CD14-positive monocyte (primary cell): Measurements from ENCODE around the gene SPATA16. TPM values are rescaled to one million over a fixed set of nuclear protein-coding genes. Genes with fewer than 3 reads are reported as not detected.

Experiments
- DNase-seq, 3 donors: peaks; one replicate each; pipeline ENCODE4 v3.0.0-alpha.2; 2011 to 2022
- H2AFZ ChIP-seq: 2 replicates; pipeline ENCODE4 v1.6.0; 2012; ENCODE audit warnings: mild to moderate bottlenecking, low read depth, low read length, inconsistent platforms; ENCODE audit not compliant: insufficient read depth, poor library complexity, severe bottlenecking
- H3K27ac ChIP-seq, 2 donors: 1 replicate in 1 of 2; 2 replicates in 1 of 2; pipeline ENCODE4 v1.5.1; 2012 to 2013; ENCODE audit warnings: low read length in 2 of 2, control low read depth in 1 of 2, inconsistent platforms in 1 of 2, low read depth in 1 of 2, mild to moderate bottlenecking in 1 of 2
- H3K27me3 ChIP-seq, 2 donors: one replicate each; pipeline versions ENCODE4 v1.6.0 to v1.6.1; 2011 to 2013; ENCODE audit warnings: low read length in 2 of 2; ENCODE audit not compliant: control insufficient read depth in 2 of 2, insufficient read depth in 2 of 2
- H3K36me3 ChIP-seq, 2 donors: replicated peaks in 1 of 2; 1 replicate in 1 of 2; 2 replicates in 1 of 2; pipeline versions ENCODE4 v1.5.1 to v1.6.1; 2012 to 2013; ENCODE audit warnings: low read length in 2 of 2, control low read depth in 1 of 2, inconsistent platforms in 1 of 2, mild to moderate bottlenecking in 1 of 2; ENCODE audit not compliant: insufficient read depth in 2 of 2, control insufficient read depth in 1 of 2
- H3K4me1 ChIP-seq, 2 donors: 1 replicate in 1 of 2; 2 replicates in 1 of 2; pipeline versions ENCODE4 v1.5.1 to v1.6.1; 2012 to 2013; ENCODE audit warnings: low read length in 2 of 2, control low read depth in 1 of 2, inconsistent platforms in 1 of 2, mild to moderate bottlenecking in 1 of 2, moderate library complexity in 1 of 2; ENCODE audit not compliant: insufficient read depth in 2 of 2, control insufficient read depth in 1 of 2
- H3K4me2 ChIP-seq: replicated peaks from 2 replicates; pipeline ENCODE3; 2012; ENCODE audit warnings: low read length, moderate library complexity, mild to moderate bottlenecking; ENCODE audit not compliant: poor library complexity, severe bottlenecking; ENCODE audit errors: extremely low read depth
- H3K4me3 ChIP-seq, 3 experiments: fragments of 200-600 bp in 1 of 3; sonication (generic) in 1 of 3; replicated peaks in 1 of 3; 1 replicate in 2 of 3; 2 replicates in 1 of 3; pipeline ENCODE4 v1.5.1; 2011 to 2013; ENCODE audit warnings: low read length in 3 of 3, mild to moderate bottlenecking in 3 of 3, control low read depth in 2 of 3, low read depth in 2 of 3, inconsistent platforms in 1 of 3, moderate library complexity in 1 of 3
- H3K79me2 ChIP-seq: 2 replicates; pipeline ENCODE4 v1.6.0; 2012; ENCODE audit warnings: mild to moderate bottlenecking, control low read depth, inconsistent platforms, low read length, moderate library complexity; ENCODE audit not compliant: insufficient read depth
- H3K9ac ChIP-seq: 2 replicates; pipeline ENCODE4 v1.6.0; 2017; ENCODE audit warnings: low read length, mild to moderate bottlenecking; ENCODE audit not compliant: insufficient read depth, poor library complexity, severe bottlenecking
- H3K9me3 ChIP-seq, 2 donors: replicated peaks in 1 of 2; 1 replicate in 1 of 2; 2 replicates in 1 of 2; pipeline versions ENCODE4 v1.5.1 to v1.6.1; 2012 to 2013; ENCODE audit warnings: low read length in 2 of 2, control low read depth in 1 of 2; ENCODE audit not compliant: control insufficient read depth in 1 of 2, insufficient read depth in 1 of 2
- H4K20me1 ChIP-seq: 2 replicates; pipeline ENCODE4 v1.6.0; 2012; ENCODE audit warnings: mild to moderate bottlenecking, low read length, control low read depth, moderate library complexity; ENCODE audit not compliant: insufficient read depth
- H3K27ac Mint-ChIP-seq, 7 donors: one replicate each; pipeline ENCODE4 v1.8.0; 2020; ENCODE audit warnings: mild to moderate bottlenecking in 7 of 7, mixed read lengths in 7 of 7, moderate library complexity in 6 of 7, inconsistent platforms in 2 of 7
- H3K27me3 Mint-ChIP-seq, 3 donors: one replicate each; pipeline ENCODE4 v1.8.0; 2021 to 2022; ENCODE audit warnings: low read depth in 3 of 3, mild to moderate bottlenecking in 3 of 3, mixed read lengths in 3 of 3, moderate library complexity in 3 of 3, inconsistent platforms in 1 of 3
- H3K36me3 Mint-ChIP-seq, 2 donors: one replicate each; pipeline ENCODE4 v1.8.0; 2020; ENCODE audit warnings: mixed read lengths in 2 of 2, inconsistent platforms in 1 of 2, mild to moderate bottlenecking in 1 of 2
- H3K4me1 Mint-ChIP-seq: one replicate; pipeline ENCODE4 v1.8.0; 2020; ENCODE audit warnings: mild to moderate bottlenecking, mixed read lengths
- H3K4me3 Mint-ChIP-seq, 2 donors: one replicate each; pipeline ENCODE4 v1.8.0; 2020; ENCODE audit warnings: mild to moderate bottlenecking in 2 of 2, mixed read lengths in 2 of 2, moderate library complexity in 1 of 2
- H3K9me3 Mint-ChIP-seq, 7 donors: one replicate each; pipeline ENCODE4 v1.8.0; 2020 to 2022; ENCODE audit warnings: mixed read lengths in 7 of 7, mild to moderate bottlenecking in 6 of 7, moderate library complexity in 6 of 7, inconsistent platforms in 2 of 7
- WGBS: methylation state at CpG from one replicate; pipeline ENCODE4 v1.1.5; 2013; ENCODE audit warnings: missing lambda C conversion rate; ENCODE audit not compliant: insufficient coverage; 5-methylcytosine and 5-hydroxymethylcytosine counted together
- intact Hi-C, 2 donors: fragments of 100-400 bp; cut with micrococcal nuclease; formaldehyde crosslinking; loops; one replicate each; pipeline versions ENCODE4 v1.15.0 to v1.15.1; 2023
- polyA plus RNA-seq, 3 donors: library from polyadenylated mRNA; depleted of rRNA in 1 of 3; unstranded in 2 of 3; stranded (reverse) in 1 of 3; fragments of 300-500 nt in 2 of 3; fragments of >200 nt in 1 of 3; fragmentation: Illumina TruSeq in 2 of 3; gene quantifications; 1 replicate in 2 of 3; 2 replicates in 1 of 3; pipeline ENCODE4 v1.2.3, GENCODE V29; 2012 to 2021
- TF ChIP-seq, protein P1 (sequence below): fragments of 200-600 bp; IDR thresholded peaks from one replicate; pipeline ENCODE4 v1.8.0; 2022; ENCODE audit warnings: antibody characterized with exemption, mild to moderate bottlenecking

Gene SPATA16
- polyA plus RNA-seq, 3 donors = not detected

DNA sequence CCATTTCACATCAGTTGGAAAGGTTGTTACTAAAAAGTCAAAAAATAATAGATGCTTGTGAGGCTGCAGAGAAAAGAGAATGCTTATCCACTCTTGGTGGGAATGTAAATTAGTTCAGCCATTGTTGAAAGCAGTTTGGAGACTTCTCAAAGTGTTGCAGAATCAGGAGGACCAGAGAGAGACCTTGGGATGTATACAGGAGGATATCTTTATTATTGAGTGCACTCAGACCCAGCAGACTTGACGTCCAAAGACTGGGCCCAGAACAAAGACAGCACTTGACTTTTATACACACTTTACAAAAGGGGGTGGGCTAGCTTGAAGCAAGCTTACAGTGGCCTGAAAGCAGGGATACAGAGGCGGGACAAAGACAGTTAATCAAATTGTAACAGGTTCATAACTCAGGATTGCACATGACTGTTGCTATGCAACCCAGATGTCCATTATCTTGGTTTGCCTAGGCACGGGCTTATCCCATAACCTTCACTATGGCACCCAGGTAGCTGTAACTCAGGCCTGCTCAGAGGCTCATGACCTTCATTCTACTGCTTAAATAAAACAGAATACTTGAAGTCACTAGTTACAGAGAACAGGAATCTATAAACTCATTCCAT, 127.7 kb downstream of the SPATA16 start:
- no peak overlapping the region for H3K4me3 ChIP-seq
- TF ChIP-seq, protein P1, sequence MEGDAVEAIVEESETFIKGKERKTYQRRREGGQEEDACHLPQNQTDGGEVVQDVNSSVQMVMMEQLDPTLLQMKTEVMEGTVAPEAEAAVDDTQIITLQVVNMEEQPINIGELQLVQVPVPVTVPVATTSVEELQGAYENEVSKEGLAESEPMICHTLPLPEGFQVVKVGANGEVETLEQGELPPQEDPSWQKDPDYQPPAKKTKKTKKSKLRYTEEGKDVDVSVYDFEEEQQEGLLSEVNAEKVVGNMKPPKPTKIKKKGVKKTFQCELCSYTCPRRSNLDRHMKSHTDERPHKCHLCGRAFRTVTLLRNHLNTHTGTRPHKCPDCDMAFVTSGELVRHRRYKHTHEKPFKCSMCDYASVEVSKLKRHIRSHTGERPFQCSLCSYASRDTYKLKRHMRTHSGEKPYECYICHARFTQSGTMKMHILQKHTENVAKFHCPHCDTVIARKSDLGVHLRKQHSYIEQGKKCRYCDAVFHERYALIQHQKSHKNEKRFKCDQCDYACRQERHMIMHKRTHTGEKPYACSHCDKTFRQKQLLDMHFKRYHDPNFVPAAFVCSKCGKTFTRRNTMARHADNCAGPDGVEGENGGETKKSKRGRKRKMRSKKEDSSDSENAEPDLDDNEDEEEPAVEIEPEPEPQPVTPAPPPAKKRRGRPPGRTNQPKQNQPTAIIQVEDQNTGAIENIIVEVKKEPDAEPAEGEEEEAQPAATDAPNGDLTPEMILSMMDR = no peak
- Mint-ChIP-seq H3K9me3 (peaks cover 0 to 8% (median 3%) of the 10 kb centered on the region in 7 donors), H3K27me3 (peaks cover 2% of the 10 kb centered on the region in 3 donors), H3K4me1 (no peaks in the 10 kb centered on the region), H3K36me3 (no peaks in the 10 kb centered on the region), H3K27ac (no peak overlapping the region), H3K4me3 (no peak overlapping the region)
- no peaks in the 10 kb centered on the region for H3K27me3 ChIP-seq
- H3K36me3 ChIP-seq = no peaks in the 10 kb centered on the region
- H3K4me1 ChIP-seq = no peaks in the 10 kb centered on the region
- H4K20me1 ChIP-seq = no peaks in the 10 kb centered on the region
- no peak overlapping the region for H3K27ac ChIP-seq
- DNase-seq = no peak
- no peak overlapping the region for H3K9ac ChIP-seq
- WGBS = 86% methylated on average over 3 of the region's 3 CpGs
- intact Hi-C loops = no loop called here
- H3K79me2 ChIP-seq = no peaks in the 10 kb centered on the region
- H3K9me3 ChIP-seq = peaks cover 0 to 11% of the 10 kb centered on the region in 2 donors
- no peak overlapping the region for H3K4me2 ChIP-seq
- no peak overlapping the region for H2AFZ ChIP-seq

DNA sequence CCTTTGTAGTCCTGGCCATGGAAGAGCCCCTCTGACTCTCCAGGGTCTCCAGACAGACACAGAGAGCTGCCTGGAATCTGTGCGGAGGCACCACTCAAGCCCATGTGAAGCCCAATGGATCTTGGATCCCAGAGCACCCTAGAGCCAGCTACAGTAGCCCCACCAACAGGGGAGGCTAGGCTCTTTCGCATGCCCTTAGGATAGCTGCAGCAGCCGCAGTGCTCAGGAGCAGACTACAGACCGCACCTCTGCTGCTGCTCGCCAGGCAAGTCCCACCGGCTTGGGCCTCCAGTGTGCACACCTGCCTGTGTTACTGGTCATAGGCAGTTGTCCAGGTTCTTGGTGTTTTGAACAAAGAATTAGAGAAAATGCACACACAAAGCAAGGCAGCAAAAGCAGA, 131.6 kb downstream of the SPATA16 start:
- H3K27ac Mint-ChIP-seq = no peak overlapping the region
- no peaks in the 10 kb centered on the region for H3K79me2 ChIP-seq
- 96% methylated on average over 6 of the region's 6 CpGs for WGBS
- H4K20me1 ChIP-seq = no peaks in the 10 kb centered on the region
- H3K4me1 ChIP-seq = no peaks in the 10 kb centered on the region
- DNase-seq = no peak
- H3K27me3 ChIP-seq = no peaks in the 10 kb centered on the region
- no peak overlapping the region for H3K9ac ChIP-seq
- intact Hi-C loops = no loop called here
- H3K4me3 ChIP-seq = no peak overlapping the region
- H3K27me3 Mint-ChIP-seq = peaks cover 2 to 5% (median 2%) of the 10 kb centered on the region in 3 donors
- no peak overlapping the region for H2AFZ ChIP-seq
- no peak overlapping the region for H3K4me2 ChIP-seq
- no peaks in the 10 kb centered on the region for H3K36me3 Mint-ChIP-seq
- no peaks in the 10 kb centered on the region for H3K4me1 Mint-ChIP-seq
- H3K27ac ChIP-seq = no peak overlapping the region
- H3K36me3 ChIP-seq = no peaks in the 10 kb centered on the region
- TF ChIP-seq, protein P1 = no peak
- H3K4me3 Mint-ChIP-seq = no peak overlapping the region
- H3K9me3 Mint-ChIP-seq = peaks cover 0 to 8% (median 3%) of the 10 kb centered on the region in 7 donors
- peaks cover 0 to 11% of the 10 kb centered on the region in 2 donors for H3K9me3 ChIP-seq
